Measurements from ENCODE around the gene NPR3. TPM values are rescaled to one million over a fixed set of nuclear protein-coding genes. Genes with fewer than 3 reads are reported as not detected.

The NPR3 gene
- total and polyA plus RNA-seq, 3 donors from 2014 or later, result 2.8 to 3.9 (median 3.2) TPM

DNA sequence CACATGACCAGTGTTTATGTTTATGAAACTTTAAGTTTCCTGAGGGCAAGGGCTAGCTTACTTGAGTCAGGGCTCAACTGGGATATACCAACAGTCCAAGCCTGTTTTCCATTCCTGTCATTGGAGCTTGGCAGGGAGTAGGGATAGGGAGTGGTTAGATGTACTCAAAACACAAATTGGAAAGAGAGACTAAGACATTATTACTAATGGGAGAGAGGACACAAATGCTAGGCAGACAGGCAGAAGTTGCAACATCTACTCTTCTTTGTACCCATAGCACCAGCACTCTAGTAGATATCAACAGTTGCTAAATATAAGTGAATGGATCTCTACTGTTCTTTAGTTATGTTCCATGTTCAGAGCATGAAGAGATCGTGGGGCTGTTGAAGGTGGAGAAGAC, 62.8 kb downstream of the NPR3 start:
- no peak overlapping the region for H3K27ac ChIP-seq
- no peaks in the 10 kb centered on the region for H3K4me1 ChIP-seq
- H3K4me3 ChIP-seq, result no peak overlapping the region
- TF ChIP-seq POLR2A (IDR thresholded peaks at IDR 0.05), result no peak
- TF ChIP-seq, protein P1, sequence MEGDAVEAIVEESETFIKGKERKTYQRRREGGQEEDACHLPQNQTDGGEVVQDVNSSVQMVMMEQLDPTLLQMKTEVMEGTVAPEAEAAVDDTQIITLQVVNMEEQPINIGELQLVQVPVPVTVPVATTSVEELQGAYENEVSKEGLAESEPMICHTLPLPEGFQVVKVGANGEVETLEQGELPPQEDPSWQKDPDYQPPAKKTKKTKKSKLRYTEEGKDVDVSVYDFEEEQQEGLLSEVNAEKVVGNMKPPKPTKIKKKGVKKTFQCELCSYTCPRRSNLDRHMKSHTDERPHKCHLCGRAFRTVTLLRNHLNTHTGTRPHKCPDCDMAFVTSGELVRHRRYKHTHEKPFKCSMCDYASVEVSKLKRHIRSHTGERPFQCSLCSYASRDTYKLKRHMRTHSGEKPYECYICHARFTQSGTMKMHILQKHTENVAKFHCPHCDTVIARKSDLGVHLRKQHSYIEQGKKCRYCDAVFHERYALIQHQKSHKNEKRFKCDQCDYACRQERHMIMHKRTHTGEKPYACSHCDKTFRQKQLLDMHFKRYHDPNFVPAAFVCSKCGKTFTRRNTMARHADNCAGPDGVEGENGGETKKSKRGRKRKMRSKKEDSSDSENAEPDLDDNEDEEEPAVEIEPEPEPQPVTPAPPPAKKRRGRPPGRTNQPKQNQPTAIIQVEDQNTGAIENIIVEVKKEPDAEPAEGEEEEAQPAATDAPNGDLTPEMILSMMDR (IDR thresholded peaks at IDR 0.05), result no peak
- 87 to 90% methylated on average over 1 of the region's 1 CpG for WGBS, 2 donors
- H3K36me3 ChIP-seq (ENCODE audit: low read depth, missing control alignments), result no peaks in the 10 kb centered on the region
- no peak for DNase-seq
- intact Hi-C loops (cut with DNase I; ENCODE audit: low total_unique reads), result no loop called here
- no peaks in the 10 kb centered on the region for H3K27me3 ChIP-seq
- no peaks in the 10 kb centered on the region for H3K9me3 ChIP-seq

DNA sequence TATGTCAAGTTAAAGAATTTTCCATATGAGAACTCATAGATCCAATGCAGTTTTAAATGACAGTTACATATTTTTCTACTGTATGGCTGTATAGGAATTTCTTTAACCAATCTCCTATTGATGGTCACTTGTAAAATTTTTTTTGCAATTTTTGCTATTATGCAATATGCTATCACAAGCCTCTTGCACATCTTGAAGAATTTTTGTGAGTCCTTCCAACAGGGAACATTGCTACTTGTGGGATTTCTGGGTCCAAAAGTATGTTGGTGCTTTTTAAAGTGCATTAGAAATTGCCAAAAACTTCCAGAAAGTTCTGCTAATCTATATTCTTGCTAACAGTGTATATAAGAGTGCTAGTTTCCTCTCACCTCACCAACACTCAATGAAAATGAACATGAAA, 65.1 kb downstream of the NPR3 start:
- no peaks in the 10 kb centered on the region for H3K9me3 ChIP-seq
- H3K36me3 ChIP-seq (ENCODE audit: low read depth, missing control alignments), result no peaks in the 10 kb centered on the region
- H3K4me3 ChIP-seq, result no peak overlapping the region
- intact Hi-C loops (cut with DNase I; ENCODE audit: low total_unique reads), result no loop called here
- H3K4me1 ChIP-seq, result no peaks in the 10 kb centered on the region
- no peak for DNase-seq
- no peaks in the 10 kb centered on the region for H3K27me3 ChIP-seq
- no peak for TF ChIP-seq POLR2A (IDR thresholded peaks at IDR 0.05)
- TF ChIP-seq, protein P1 (IDR thresholded peaks at IDR 0.05), result no peak
- H3K27ac ChIP-seq, result no peak overlapping the region

DNA sequence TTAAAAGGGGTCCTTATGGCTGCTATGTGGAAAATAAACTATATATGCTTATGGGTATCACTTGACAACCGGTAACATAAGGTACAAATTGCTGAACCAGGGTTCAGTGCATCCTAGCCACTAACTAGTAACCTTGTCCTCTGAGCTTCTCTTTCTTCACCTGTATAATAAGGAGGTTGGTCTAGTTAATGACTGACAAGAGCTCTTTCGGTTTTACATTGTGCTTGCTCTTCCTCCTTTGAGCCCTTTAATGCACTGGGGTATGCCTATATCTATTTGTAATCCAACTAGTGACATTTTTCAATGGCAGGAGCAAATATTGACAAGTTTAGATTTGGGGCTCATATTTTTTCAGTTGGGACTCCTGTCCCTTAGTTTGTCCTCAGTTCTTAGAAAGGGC, 66.1 kb downstream of the NPR3 start:
- intact Hi-C loops (cut with DNase I; ENCODE audit: low total_unique reads), result no loop called here
- Histone ChIP-seq H3K27me3 (no peaks in the 10 kb centered on the region), H3K4me1 (no peaks in the 10 kb centered on the region), H3K9me3 (no peaks in the 10 kb centered on the region), H3K4me3 (no peak overlapping the region), H3K27ac (no peak overlapping the region), H3K36me3 (ENCODE audit: low read depth, missing control alignments) (no peaks in the 10 kb centered on the region)
- no peak for DNase-seq
- TF ChIP-seq, protein P1 (IDR thresholded peaks at IDR 0.05), result no peak
- no peak for TF ChIP-seq POLR2A (IDR thresholded peaks at IDR 0.05)
- 89% methylated on average over 2 of the region's 2 CpGs for WGBS, 2 donors

DNA sequence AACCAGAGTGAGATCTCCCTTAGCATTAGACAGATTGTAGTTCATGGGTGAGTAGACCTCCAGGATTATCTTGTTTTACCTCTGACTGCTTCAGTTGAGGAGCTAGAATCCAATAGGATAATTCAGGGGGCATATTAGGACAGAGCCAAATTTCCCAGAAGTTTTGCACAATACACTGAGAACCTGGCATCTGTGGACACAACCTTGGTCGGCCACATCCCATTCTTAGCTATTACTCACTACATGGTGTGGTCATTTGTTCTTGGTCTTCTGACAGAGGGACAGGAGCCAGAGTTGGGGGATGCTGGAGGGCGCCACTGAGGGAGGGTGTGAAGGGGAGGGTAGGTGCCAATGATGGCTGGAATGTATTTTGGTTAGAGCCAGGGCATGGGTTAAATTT, 66.6 kb downstream of the NPR3 start:
- Histone ChIP-seq H3K4me1 (no peaks in the 10 kb centered on the region), H3K27me3 (no peaks in the 10 kb centered on the region), H3K4me3 (no peak overlapping the region), H3K36me3 (ENCODE audit: low read depth, missing control alignments) (no peaks in the 10 kb centered on the region), H3K27ac (no peak overlapping the region), H3K9me3 (no peaks in the 10 kb centered on the region)
- intact Hi-C loops (cut with DNase I; ENCODE audit: low total_unique reads), result no loop called here
- 96 to 100% methylated on average over 2 of the region's 2 CpGs for WGBS, 2 donors
- no peak for TF ChIP-seq POLR2A (IDR thresholded peaks at IDR 0.05)
- TF ChIP-seq, protein P1 (IDR thresholded peaks at IDR 0.05), result no peak
- no peak for DNase-seq

DNA sequence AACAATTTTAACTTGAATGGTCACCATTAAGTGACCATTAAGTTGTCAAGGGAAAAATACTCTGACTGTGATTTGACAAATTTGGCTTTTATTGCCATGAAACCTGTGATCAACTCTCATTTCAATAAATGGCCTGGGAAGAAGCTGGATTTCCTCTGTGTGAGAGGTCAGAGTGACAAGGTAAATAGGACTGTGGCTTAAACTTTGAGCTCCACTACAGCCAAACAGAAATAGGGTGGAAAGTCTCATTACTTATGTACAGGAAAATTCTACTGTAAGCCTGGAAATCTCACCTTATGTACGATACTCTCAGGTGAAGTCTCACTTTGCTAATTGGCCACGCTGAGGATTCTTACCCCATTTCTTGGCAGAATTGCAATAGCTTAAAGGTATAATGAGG, 67.3 kb downstream of the NPR3 start:
- Histone ChIP-seq H3K27me3 (no peaks in the 10 kb centered on the region), H3K9me3 (no peaks in the 10 kb centered on the region), H3K27ac (no peak overlapping the region), H3K4me1 (no peaks in the 10 kb centered on the region), H3K4me3 (no peak overlapping the region), H3K36me3 (ENCODE audit: low read depth, missing control alignments) (no peaks in the 10 kb centered on the region)
- 90 to 98% methylated on average over 2 of the region's 2 CpGs for WGBS, 2 donors
- TF ChIP-seq POLR2A (IDR thresholded peaks at IDR 0.05), result no peak
- TF ChIP-seq, protein P1 (IDR thresholded peaks at IDR 0.05), result no peak
- DNase-seq, result no peak
- intact Hi-C loops (cut with DNase I; ENCODE audit: low total_unique reads), result no loop called here
